ENCODE data around the gene ABLIM2. TPM values are rescaled to one million over a fixed set of nuclear protein-coding genes. Genes with fewer than 3 reads are reported as not detected.

The ABLIM2 gene
- total and polyA plus RNA-seq, 2 of the 8 experiments (the other 6 are each of a cell fraction or from before 2014, with no cell fraction given) = 2.8 to 3.0 TPM

DNA sequence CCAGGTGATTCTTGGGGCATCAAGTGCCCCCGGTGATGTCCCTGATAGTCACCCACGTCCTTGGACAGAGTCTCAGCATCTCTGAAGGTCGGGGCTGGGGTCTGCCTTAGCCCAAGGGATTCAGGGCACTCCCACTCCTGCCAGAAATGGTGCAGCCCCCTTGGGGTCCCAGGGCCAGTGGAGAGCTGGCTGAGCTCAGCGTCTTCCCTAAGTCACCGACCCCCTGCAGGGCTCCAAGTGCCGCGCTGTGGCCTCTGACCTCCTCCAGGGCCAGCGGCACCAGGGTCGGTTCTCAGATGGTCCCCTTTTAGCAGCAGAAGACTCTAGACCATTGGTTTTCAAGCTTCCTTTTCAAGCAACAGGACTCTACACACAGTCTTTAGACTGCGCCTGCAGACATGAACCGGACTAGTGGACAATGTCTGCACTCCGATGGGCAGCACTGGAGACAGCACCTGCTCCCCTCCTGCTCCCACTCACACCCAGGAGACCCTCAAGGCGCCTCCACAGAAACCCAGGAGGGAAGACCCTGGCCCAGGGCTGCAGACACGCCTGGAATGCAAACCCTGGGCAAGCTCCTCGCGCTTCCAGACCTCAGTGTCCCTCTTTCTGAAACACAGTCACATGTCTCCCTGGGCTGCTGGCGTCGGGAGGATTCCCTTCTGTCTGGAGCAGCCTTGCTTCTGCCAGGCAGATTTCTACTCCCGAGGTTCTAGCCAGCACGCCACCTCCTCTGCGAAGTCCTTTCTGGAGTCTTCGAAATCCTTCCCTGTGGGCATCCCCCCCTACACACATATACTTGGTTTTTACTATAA is 53.9 kb downstream of the ABLIM2 start (continued):
- TF ChIP-seq, protein P1, sequence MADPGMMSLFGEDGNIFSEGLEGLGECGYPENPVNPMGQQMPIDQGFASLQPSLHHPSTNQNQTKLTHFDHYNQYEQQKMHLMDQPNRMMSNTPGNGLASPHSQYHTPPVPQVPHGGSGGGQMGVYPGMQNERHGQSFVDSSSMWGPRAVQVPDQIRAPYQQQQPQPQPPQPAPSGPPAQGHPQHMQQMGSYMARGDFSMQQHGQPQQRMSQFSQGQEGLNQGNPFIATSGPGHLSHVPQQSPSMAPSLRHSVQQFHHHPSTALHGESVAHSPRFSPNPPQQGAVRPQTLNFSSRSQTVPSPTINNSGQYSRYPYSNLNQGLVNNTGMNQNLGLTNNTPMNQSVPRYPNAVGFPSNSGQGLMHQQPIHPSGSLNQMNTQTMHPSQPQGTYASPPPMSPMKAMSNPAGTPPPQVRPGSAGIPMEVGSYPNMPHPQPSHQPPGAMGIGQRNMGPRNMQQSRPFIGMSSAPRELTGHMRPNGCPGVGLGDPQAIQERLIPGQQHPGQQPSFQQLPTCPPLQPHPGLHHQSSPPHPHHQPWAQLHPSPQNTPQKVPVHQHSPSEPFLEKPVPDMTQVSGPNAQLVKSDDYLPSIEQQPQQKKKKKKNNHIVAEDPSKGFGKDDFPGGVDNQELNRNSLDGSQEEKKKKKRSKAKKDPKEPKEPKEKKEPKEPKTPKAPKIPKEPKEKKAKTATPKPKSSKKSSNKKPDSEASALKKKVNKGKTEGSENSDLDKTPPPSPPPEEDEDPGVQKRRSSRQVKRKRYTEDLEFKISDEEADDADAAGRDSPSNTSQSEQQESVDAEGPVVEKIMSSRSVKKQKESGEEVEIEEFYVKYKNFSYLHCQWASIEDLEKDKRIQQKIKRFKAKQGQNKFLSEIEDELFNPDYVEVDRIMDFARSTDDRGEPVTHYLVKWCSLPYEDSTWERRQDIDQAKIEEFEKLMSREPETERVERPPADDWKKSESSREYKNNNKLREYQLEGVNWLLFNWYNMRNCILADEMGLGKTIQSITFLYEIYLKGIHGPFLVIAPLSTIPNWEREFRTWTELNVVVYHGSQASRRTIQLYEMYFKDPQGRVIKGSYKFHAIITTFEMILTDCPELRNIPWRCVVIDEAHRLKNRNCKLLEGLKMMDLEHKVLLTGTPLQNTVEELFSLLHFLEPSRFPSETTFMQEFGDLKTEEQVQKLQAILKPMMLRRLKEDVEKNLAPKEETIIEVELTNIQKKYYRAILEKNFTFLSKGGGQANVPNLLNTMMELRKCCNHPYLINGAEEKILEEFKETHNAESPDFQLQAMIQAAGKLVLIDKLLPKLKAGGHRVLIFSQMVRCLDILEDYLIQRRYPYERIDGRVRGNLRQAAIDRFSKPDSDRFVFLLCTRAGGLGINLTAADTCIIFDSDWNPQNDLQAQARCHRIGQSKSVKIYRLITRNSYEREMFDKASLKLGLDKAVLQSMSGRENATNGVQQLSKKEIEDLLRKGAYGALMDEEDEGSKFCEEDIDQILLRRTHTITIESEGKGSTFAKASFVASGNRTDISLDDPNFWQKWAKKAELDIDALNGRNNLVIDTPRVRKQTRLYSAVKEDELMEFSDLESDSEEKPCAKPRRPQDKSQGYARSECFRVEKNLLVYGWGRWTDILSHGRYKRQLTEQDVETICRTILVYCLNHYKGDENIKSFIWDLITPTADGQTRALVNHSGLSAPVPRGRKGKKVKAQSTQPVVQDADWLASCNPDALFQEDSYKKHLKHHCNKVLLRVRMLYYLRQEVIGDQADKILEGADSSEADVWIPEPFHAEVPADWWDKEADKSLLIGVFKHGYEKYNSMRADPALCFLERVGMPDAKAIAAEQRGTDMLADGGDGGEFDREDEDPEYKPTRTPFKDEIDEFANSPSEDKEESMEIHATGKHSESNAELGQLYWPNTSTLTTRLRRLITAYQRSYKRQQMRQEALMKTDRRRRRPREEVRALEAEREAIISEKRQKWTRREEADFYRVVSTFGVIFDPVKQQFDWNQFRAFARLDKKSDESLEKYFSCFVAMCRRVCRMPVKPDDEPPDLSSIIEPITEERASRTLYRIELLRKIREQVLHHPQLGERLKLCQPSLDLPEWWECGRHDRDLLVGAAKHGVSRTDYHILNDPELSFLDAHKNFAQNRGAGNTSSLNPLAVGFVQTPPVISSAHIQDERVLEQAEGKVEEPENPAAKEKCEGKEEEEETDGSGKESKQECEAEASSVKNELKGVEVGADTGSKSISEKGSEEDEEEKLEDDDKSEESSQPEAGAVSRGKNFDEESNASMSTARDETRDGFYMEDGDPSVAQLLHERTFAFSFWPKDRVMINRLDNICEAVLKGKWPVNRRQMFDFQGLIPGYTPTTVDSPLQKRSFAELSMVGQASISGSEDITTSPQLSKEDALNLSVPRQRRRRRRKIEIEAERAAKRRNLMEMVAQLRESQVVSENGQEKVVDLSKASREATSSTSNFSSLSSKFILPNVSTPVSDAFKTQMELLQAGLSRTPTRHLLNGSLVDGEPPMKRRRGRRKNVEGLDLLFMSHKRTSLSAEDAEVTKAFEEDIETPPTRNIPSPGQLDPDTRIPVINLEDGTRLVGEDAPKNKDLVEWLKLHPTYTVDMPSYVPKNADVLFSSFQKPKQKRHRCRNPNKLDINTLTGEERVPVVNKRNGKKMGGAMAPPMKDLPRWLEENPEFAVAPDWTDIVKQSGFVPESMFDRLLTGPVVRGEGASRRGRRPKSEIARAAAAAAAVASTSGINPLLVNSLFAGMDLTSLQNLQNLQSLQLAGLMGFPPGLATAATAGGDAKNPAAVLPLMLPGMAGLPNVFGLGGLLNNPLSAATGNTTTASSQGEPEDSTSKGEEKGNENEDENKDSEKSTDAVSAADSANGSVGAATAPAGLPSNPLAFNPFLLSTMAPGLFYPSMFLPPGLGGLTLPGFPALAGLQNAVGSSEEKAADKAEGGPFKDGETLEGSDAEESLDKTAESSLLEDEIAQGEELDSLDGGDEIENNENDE (IDR thresholded peaks at IDR 0.05; ENCODE audit: insufficient replicate concordance, low read length) = no peak
- no peak for TF ChIP-seq CTBP2 (IDR thresholded peaks at IDR 0.05; ENCODE audit: borderline replicate concordance, insufficient read depth, insufficient read length, low read length)
- TF ChIP-seq, protein P2, sequence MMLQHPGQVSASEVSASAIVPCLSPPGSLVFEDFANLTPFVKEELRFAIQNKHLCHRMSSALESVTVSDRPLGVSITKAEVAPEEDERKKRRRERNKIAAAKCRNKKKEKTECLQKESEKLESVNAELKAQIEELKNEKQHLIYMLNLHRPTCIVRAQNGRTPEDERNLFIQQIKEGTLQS (IDR thresholded peaks at IDR 0.05; ENCODE audit: insufficient read depth, low read depth, low read length) = no peak
- TF ChIP-seq SIX5 (IDR thresholded peaks at IDR 0.05; ENCODE audit: low read depth, low read length) = no peak
- TF ChIP-seq MAFK (IDR thresholded peaks at IDR 0.05; ENCODE audit: low read depth, low read length) = no peak
- TF ChIP-seq PHF8 (conservative IDR thresholded peaks at IDR 0.05; ENCODE audit: low read depth, low read length) = no peak

All from H1 (cell line).